DND-41 (cell line): ENCODE data around the gene ORM1.

Experiments used
- ATAC-seq: fragments of 200-7000 bp; cut with Tn5 transposase; 3 replicates; pipeline ENCODE4 v1.9.1; 2021; ENCODE audit warnings: low read depth; ENCODE audit not compliant: insufficient read depth
- DNase-seq: peaks from one replicate; pipeline ENCODE4 v3.0.0-alpha.2; 2020
- H2AFZ ChIP-seq: 2 replicates; pipeline ENCODE4 v1.6.0; 2012; ENCODE audit warnings: low read depth, low read length
- H3K27ac ChIP-seq: 2 replicates; pipeline ENCODE4 v1.5.1; 2012; ENCODE audit warnings: low read length, inconsistent platforms
- H3K27me3 ChIP-seq: fragments of 200-600 bp; sonication (generic); 2 replicates; pipeline ENCODE4 v1.6.0; 2012; ENCODE audit warnings: low read length, mild to moderate bottlenecking, inconsistent platforms; ENCODE audit not compliant: insufficient read depth, poor library complexity
- H3K36me3 ChIP-seq: 2 replicates; pipeline ENCODE4 v1.5.1; 2012; ENCODE audit warnings: low read length, inconsistent platforms; ENCODE audit not compliant: insufficient read depth
- H3K4me1 ChIP-seq: 2 replicates; pipeline ENCODE4 v1.5.1; 2012; ENCODE audit warnings: mild to moderate bottlenecking, low read length; ENCODE audit not compliant: insufficient read depth
- H3K4me2 ChIP-seq: 2 replicates; pipeline ENCODE4 v1.6.0; 2012; ENCODE audit warnings: mild to moderate bottlenecking, moderate library complexity, low read length, inconsistent platforms; ENCODE audit not compliant: insufficient read depth
- H3K4me3 ChIP-seq, 2 experiments: fragments of 200-600 bp in 1 of 2; shearing (Covaris generic) in 1 of 2; 2 replicates each; pipeline ENCODE4 v1.5.1; 2012 to 2016; ENCODE audit warnings: inconsistent platforms in 2 of 2, low read length in 2 of 2, mild to moderate bottlenecking in 2 of 2, low read depth in 1 of 2, moderate library complexity in 1 of 2
- H3K79me2 ChIP-seq: 2 replicates; pipeline ENCODE4 v1.6.0; 2012; ENCODE audit warnings: low read length, inconsistent platforms; ENCODE audit not compliant: insufficient read depth
- H3K9ac ChIP-seq: 2 replicates; pipeline ENCODE4 v1.6.0; 2012; ENCODE audit warnings: low read depth, mild to moderate bottlenecking, inconsistent platforms, low read length, moderate library complexity
- H3K9me3 ChIP-seq: 2 replicates; pipeline ENCODE4 v1.5.1; 2012; ENCODE audit warnings: low read length, moderate library complexity, mild to moderate bottlenecking, inconsistent platforms; ENCODE audit not compliant: insufficient read depth, severe bottlenecking
- H4K20me1 ChIP-seq: 2 replicates; pipeline ENCODE4 v1.6.0; 2012; ENCODE audit warnings: low read length; ENCODE audit not compliant: insufficient read depth
- CTCF ChIP-seq: IDR thresholded peaks from 2 replicates; pipeline ENCODE4 v1.5.1; 2012; ENCODE audit warnings: borderline replicate concordance, low read length, moderate library complexity, mild to moderate bottlenecking; ENCODE audit not compliant: poor library complexity, severe bottlenecking; ENCODE audit errors: extremely low read depth
- EZH2 ChIP-seq: IDR thresholded peaks from 3 replicates; pipeline ENCODE4 v1.6.1; 2012; ENCODE audit warnings: borderline replicate concordance, low read depth, mild to moderate bottlenecking, moderate library complexity, low read length, inconsistent platforms; ENCODE audit not compliant: severe bottlenecking

Gene ORM1

GRCh38 chr9:114282507-114282906, 40.4 kb upstream of the ORM1 start:
- Histone ChIP-seq H3K27me3 (no peaks in the 10 kb centered on the region), H2AFZ (no peak overlapping the region), H3K4me3 (no peak overlapping the region), H3K27ac (no peak overlapping the region), H3K4me1 (no peaks in the 10 kb centered on the region), H4K20me1 (no peaks in the 10 kb centered on the region; the same call in 1 of the 2 replicates), H3K4me2 (no peak overlapping the region), H3K36me3 (no peaks in the 10 kb centered on the region), H3K79me2 (no peaks in the 10 kb centered on the region), H3K9ac (no peak overlapping the region), H3K9me3 (no peaks in the 10 kb centered on the region)
- DNase-seq (no peak), ATAC-seq (no peak)
- TF ChIP-seq CTCF (no peak), EZH2 (no peak)

GRCh38 chr9:114282926-114283325, 40.0 kb upstream of the ORM1 start:
- H2AFZ ChIP-seq = no peak overlapping the region
- DNase-seq = peak; percentile 42
- H3K4me1 ChIP-seq = no peaks in the 10 kb centered on the region

GRCh38 chr9:114283551-114284111, 39.3 kb upstream of the ORM1 start:
- Histone ChIP-seq H3K36me3 (no peaks in the 10 kb centered on the region), H3K27ac (no peak overlapping the region), H3K79me2 (no peaks in the 10 kb centered on the region), H2AFZ (no peak overlapping the region), H3K9ac (no peak overlapping the region), H3K4me1 (no peaks in the 10 kb centered on the region), H3K9me3 (no peaks in the 10 kb centered on the region), H3K27me3 (no peaks in the 10 kb centered on the region), H3K4me2 (no peak overlapping the region), H3K4me3 (no peak overlapping the region), H4K20me1 (no peaks in the 10 kb centered on the region; the same call in 1 of the 2 replicates)
- ATAC-seq (no peak), DNase-seq (no peak)
- no peak for TF ChIP-seq CTCF
- no peak for TF ChIP-seq EZH2

More at GRCh38 chr9:114282926-114283325, 40.0 kb upstream of the ORM1 start:
- no peak overlapping the region for H3K9ac ChIP-seq
- H3K79me2 ChIP-seq = no peaks in the 10 kb centered on the region
- H4K20me1 ChIP-seq = no peaks in the 10 kb centered on the region; the same call in 1 of the 2 replicates
- no peak overlapping the region for H3K4me3 ChIP-seq
- no peaks in the 10 kb centered on the region for H3K9me3 ChIP-seq
- no peaks in the 10 kb centered on the region for H3K27me3 ChIP-seq
- H3K36me3 ChIP-seq = no peaks in the 10 kb centered on the region
- H3K4me2 ChIP-seq = no peak overlapping the region
- H3K27ac ChIP-seq = no peak overlapping the region
- peak; percentile 70 for ATAC-seq
- TF ChIP-seq EZH2 (no peak), CTCF (no peak)
